ENCODE measurements around the gene VWA2. TPM values are rescaled to one million over a fixed set of nuclear protein-coding genes. Genes with fewer than 3 reads are reported as not detected.

VWA2 gene
- total and polyA plus RNA-seq, 2 donors (not counting 1 experiment from before 2014, with no cell fraction given), result not detected

DNA sequence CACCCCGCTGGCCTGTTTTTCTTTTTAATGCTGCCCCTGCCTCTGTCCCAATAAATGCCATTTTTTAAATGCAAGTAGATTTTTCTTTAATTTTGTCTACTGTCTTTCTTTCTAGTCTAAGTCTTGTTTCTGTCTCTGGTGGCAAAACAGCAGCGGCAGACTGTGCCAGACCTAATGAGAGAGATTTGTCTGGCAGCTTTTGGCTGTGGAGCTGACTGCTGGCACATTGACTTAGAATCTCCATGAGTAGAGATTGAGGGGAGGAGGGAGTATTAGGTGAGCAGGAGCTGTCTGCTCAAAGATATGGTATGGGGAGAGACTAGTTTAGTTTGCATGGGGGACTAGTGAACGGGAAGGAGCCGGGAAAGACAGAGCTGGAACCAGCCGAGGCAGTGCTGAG lies 13.0 kb downstream of the VWA2 start:
- Histone ChIP-seq H3K79me2 (ENCODE audit: control insufficient read depth, insufficient read depth, low read length) (no peaks in the 10 kb centered on the region), H3K4me3 (ENCODE audit: control extremely low read depth in 1 of 5, extremely low read depth in 1 of 5, insufficient read depth in 1 of 5, low read depth in 2 of 5, low read length in 4 of 5) (no peak overlapping the region), H3K27ac (ENCODE audit: low read length in 2 of 2) (no peak overlapping the region), H3K4me1 (ENCODE audit: control insufficient read depth in 2 of 2, insufficient read depth in 2 of 2, low read length in 2 of 2) (peaks cover 0 to 6% of the 10 kb centered on the region in 2 donors), H3K4me2 (replicated peaks; ENCODE audit: low read depth, low read length, poor library complexity, severe bottlenecking) (no peak overlapping the region), H3K9ac (ENCODE audit: low read length) (no peak overlapping the region), H3K36me3 (replicated peaks in 1 of 2; ENCODE audit: control extremely low read depth in 1 of 2, control insufficient read depth in 1 of 2, extremely low read depth in 1 of 2, insufficient read depth in 2 of 2, low read length in 1 of 2) (no peaks in the 10 kb centered on the region), H4K20me1 (ENCODE audit: control insufficient read depth, insufficient read depth, low read length, poor library complexity, severe bottlenecking) (no peaks in the 10 kb centered on the region), H2AFZ (ENCODE audit: insufficient read depth, low read depth, low read length, poor library complexity, severe bottlenecking) (no peak overlapping the region), H3K27me3 (replicated peaks in 1 of 4; ENCODE audit: control extremely low read depth in 1 of 4, control insufficient read depth in 3 of 4, insufficient read depth in 4 of 4, low read length in 3 of 4) (no peaks in the 10 kb centered on the region), H3K9me3 (ENCODE audit: control extremely low read depth in 1 of 3, control insufficient read depth in 2 of 3, insufficient read depth in 1 of 3, low read length in 2 of 3) (no peaks in the 10 kb centered on the region)
- 87% methylated on average over 4 of the region's 5 CpGs for WGBS (ENCODE audit: insufficient coverage)
- ChIA-PET CTCF (no interaction called here), POLR2A (no interaction called here)
- H3K9me3 Mint-ChIP-seq (ENCODE audit: insufficient read depth), result peaks cover 5% of the 10 kb centered on the region
- no peak for DNase-seq
- H3K27me3 Mint-ChIP-seq, result peaks cover 11% of the 10 kb centered on the region
- peaks cover 3% of the 10 kb centered on the region for H3K4me1 Mint-ChIP-seq
- no peak for ATAC-seq (ENCODE audit: low read depth)
- H3K4me3 Mint-ChIP-seq, result no peak overlapping the region
- no peak for TF ChIP-seq EZH2 (IDR thresholded peaks at IDR 0.05; ENCODE audit: borderline replicate concordance, insufficient read depth, low read depth, low read length, poor library complexity, severe bottlenecking)
- TF ChIP-seq, protein P1, sequence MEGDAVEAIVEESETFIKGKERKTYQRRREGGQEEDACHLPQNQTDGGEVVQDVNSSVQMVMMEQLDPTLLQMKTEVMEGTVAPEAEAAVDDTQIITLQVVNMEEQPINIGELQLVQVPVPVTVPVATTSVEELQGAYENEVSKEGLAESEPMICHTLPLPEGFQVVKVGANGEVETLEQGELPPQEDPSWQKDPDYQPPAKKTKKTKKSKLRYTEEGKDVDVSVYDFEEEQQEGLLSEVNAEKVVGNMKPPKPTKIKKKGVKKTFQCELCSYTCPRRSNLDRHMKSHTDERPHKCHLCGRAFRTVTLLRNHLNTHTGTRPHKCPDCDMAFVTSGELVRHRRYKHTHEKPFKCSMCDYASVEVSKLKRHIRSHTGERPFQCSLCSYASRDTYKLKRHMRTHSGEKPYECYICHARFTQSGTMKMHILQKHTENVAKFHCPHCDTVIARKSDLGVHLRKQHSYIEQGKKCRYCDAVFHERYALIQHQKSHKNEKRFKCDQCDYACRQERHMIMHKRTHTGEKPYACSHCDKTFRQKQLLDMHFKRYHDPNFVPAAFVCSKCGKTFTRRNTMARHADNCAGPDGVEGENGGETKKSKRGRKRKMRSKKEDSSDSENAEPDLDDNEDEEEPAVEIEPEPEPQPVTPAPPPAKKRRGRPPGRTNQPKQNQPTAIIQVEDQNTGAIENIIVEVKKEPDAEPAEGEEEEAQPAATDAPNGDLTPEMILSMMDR (IDR thresholded peaks at IDR 0.05), result no peak
- no peak overlapping the region for H3K27ac Mint-ChIP-seq
- intact Hi-C loops (cut with micrococcal nuclease), result no loop called here

DNA sequence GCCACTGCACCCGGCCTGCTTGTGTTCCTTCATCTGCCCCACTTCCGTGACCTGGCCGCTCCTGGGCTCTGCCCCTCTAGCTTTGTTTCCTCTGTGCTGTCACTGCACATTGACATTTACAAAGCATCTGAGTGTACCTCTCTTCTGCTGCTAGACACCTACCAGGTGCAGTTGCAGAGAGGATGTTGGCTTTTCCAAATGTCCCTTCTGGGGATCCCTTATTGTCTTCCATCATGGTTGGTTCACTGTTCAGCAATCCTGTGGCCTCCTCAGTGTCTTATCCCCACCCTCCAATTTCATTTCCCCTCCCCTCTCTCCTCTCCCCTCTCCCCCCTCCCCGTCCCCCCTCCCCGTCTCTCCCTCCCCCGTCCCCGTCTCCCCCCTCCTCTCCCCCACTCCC lies 13.8 kb downstream of the VWA2 start:
- Histone ChIP-seq H3K9ac (ENCODE audit: low read length) (no peak overlapping the region), H3K4me2 (replicated peaks; ENCODE audit: low read depth, low read length, poor library complexity, severe bottlenecking) (no peak overlapping the region), H4K20me1 (ENCODE audit: control insufficient read depth, insufficient read depth, low read length, poor library complexity, severe bottlenecking) (no peaks in the 10 kb centered on the region), H3K4me1 (ENCODE audit: control insufficient read depth in 2 of 2, insufficient read depth in 2 of 2, low read length in 2 of 2) (peaks cover 0 to 6% of the 10 kb centered on the region in 2 donors), H3K27ac (ENCODE audit: low read length in 2 of 2) (no peak overlapping the region), H3K9me3 (ENCODE audit: control extremely low read depth in 1 of 3, control insufficient read depth in 2 of 3, insufficient read depth in 1 of 3, low read length in 2 of 3) (no peaks in the 10 kb centered on the region), H3K27me3 (replicated peaks in 1 of 4; ENCODE audit: control extremely low read depth in 1 of 4, control insufficient read depth in 3 of 4, insufficient read depth in 4 of 4, low read length in 3 of 4) (no peaks in the 10 kb centered on the region), H2AFZ (ENCODE audit: insufficient read depth, low read depth, low read length, poor library complexity, severe bottlenecking) (no peak overlapping the region), H3K4me3 (ENCODE audit: control extremely low read depth in 1 of 5, extremely low read depth in 1 of 5, insufficient read depth in 1 of 5, low read depth in 2 of 5, low read length in 4 of 5) (no peak overlapping the region), H3K36me3 (replicated peaks in 1 of 2; ENCODE audit: control extremely low read depth in 1 of 2, control insufficient read depth in 1 of 2, extremely low read depth in 1 of 2, insufficient read depth in 2 of 2, low read length in 1 of 2) (no peaks in the 10 kb centered on the region), H3K79me2 (ENCODE audit: control insufficient read depth, insufficient read depth, low read length) (no peaks in the 10 kb centered on the region)
- CTCF ChIA-PET, result no interaction called here
- intact Hi-C loops (cut with micrococcal nuclease), result no loop called here
- WGBS (ENCODE audit: insufficient coverage), result 89% methylated on average over 3 of the region's 7 CpGs
- peaks cover 3% of the 10 kb centered on the region for H3K4me1 Mint-ChIP-seq
- DNase-seq, result no peak
- no peak overlapping the region for H3K4me3 Mint-ChIP-seq
- POLR2A ChIA-PET, result no interaction called here
- no peak for ATAC-seq (ENCODE audit: low read depth)
- H3K9me3 Mint-ChIP-seq (ENCODE audit: insufficient read depth), result peaks cover 5% of the 10 kb centered on the region
- H3K27me3 Mint-ChIP-seq, result peaks cover 11% of the 10 kb centered on the region
- H3K27ac Mint-ChIP-seq, result no peak overlapping the region
- no peak for TF ChIP-seq EZH2 (IDR thresholded peaks at IDR 0.05; ENCODE audit: borderline replicate concordance, insufficient read depth, low read depth, low read length, poor library complexity, severe bottlenecking)
- TF ChIP-seq, protein P1 (IDR thresholded peaks at IDR 0.05), result no peak

All from B cell (primary cell).